Lung (tissue), 16 donors: ENCODE measurements around the gene NAT14. TPM values are rescaled to one million over a fixed set of nuclear protein-coding genes. Genes with fewer than 3 reads are reported as not detected.

Experiments used
- ATAC-seq: fragments of 200-7000 bp; cut with Tn5 transposase; one replicate; pipeline ENCODE4 v1.9.1; 2020; ENCODE audit warnings: moderate number of reproducible peaks; ENCODE audit not compliant: insufficient read depth, low FRiP score
- DNase-seq, 3 donors: peaks; one replicate each; pipeline ENCODE4 v3.0.0-alpha.2; 2013 to 2017
- H3K27ac ChIP-seq, 2 donors: one replicate each; pipeline ENCODE4 v1.5.1; 2013; ENCODE audit warnings: mild to moderate bottlenecking in 2 of 2, moderate library complexity in 2 of 2, control low read depth in 1 of 2, inconsistent platforms in 1 of 2, low read depth in 1 of 2, low read length in 1 of 2
- H3K27me3 ChIP-seq, 3 donors: one replicate each; pipeline ENCODE4 v1.5.1; 2013; ENCODE audit warnings: low read length in 2 of 3; ENCODE audit not compliant: control insufficient read depth in 3 of 3, insufficient read depth in 3 of 3
- H3K36me3 ChIP-seq, 4 donors: one replicate each; pipeline ENCODE4 v1.5.1; 2013; ENCODE audit warnings: low read length in 4 of 4, mild to moderate bottlenecking in 1 of 4, moderate library complexity in 1 of 4; ENCODE audit not compliant: control insufficient read depth in 4 of 4, insufficient read depth in 4 of 4
- H3K4me1 ChIP-seq, 5 donors: one replicate each; pipeline ENCODE4 v1.5.1; 2013; ENCODE audit warnings: low read length in 5 of 5, mild to moderate bottlenecking in 2 of 5, moderate library complexity in 1 of 5; ENCODE audit not compliant: control insufficient read depth in 5 of 5, insufficient read depth in 5 of 5
- H3K4me3 ChIP-seq: one replicate; pipeline ENCODE4 v1.5.1; 2013; ENCODE audit warnings: mild to moderate bottlenecking, control low read depth, moderate library complexity
- H3K9ac ChIP-seq, 2 donors: one replicate each; pipeline ENCODE4 v1.5.1; 2013; ENCODE audit warnings: low read length in 2 of 2, control low read depth in 1 of 2; ENCODE audit not compliant: insufficient read depth in 1 of 2
- H3K9me3 ChIP-seq, 4 donors: one replicate each; pipeline ENCODE4 v1.5.1; 2013; ENCODE audit warnings: low read length in 3 of 4, mild to moderate bottlenecking in 1 of 4, moderate library complexity in 1 of 4; ENCODE audit not compliant: control insufficient read depth in 4 of 4, insufficient read depth in 3 of 4
- WGBS, 2 donors: extraction: QIAGEN DNeasy Blood & Tissue Kit; methylation state at CpG; one replicate each; pipeline ENCODE4 v1.1.7; 2013; 5-methylcytosine and 5-hydroxymethylcytosine counted together
- long read RNA-seq, 5 donors: transcript quantifications; one replicate each; lab custom pipeline, GENCODE V29; 2026
- polyA plus RNA-seq, 2 donors: library from polyadenylated mRNA; stranded (reverse); fragments of 200-250 nt; gene quantifications; one replicate each; pipeline ENCODE4 v1.2.1, GENCODE V29; 2013
- total RNA-seq, 2 donors: library from RNA; depleted of rRNA in 1 of 2; stranded (reverse); fragments of >200 nt in 1 of 2; gene quantifications; one replicate each; pipeline ENCODE4 v1.2.1, GENCODE V29; 2014 to 2021
- TF ChIP-seq, protein P1 (sequence below): IDR thresholded peaks from 2 replicates; pipeline ENCODE4 v1.5.1; 2012; ENCODE audit warnings: mild to moderate bottlenecking; ENCODE audit errors: control extremely low read depth, extremely low read depth
- donor health status: control.
- donor health status: control.
- donor health status: Bipolar disorder and iron deficiency.
- donor health status: healthy.
- donor health status: DM: yes; HTN: yes; CAD: no.

The NAT14 gene
- total RNA-seq (10 to 100 TPM; 17.7 to 43.9 TPM), polyA plus RNA-seq (10 to 100 TPM; 22.6 to 46.2 TPM)
- long read RNA-seq, donor 1, transcript NAT14-201 (3 exons, 1,536 nt), result major isoform, 20 of 24 reads
- long read RNA-seq, donor 1, partial matches to known transcripts, result 0 of 24 reads
- long read RNA-seq, donor 1, other reads (novel, unspliced or antisense), result 0 of 24 reads
- long read RNA-seq, donor 2, transcript NAT14-201 (3 exons, 1,536 nt), result major isoform, 10 of 10 reads
- long read RNA-seq, donor 2, partial matches to known transcripts, result 0 of 10 reads
- long read RNA-seq, donor 2, other reads (novel, unspliced or antisense), result 0 of 10 reads
- long read RNA-seq, donor 3, transcript NAT14-201 (3 exons, 1,536 nt), result major isoform, 9 of 10 reads
- long read RNA-seq, donor 3, partial matches to known transcripts, result 0 of 10 reads
- long read RNA-seq, donor 3, other reads (novel, unspliced or antisense), result 0 of 10 reads
- long read RNA-seq, donor 4, transcript NAT14-201 (3 exons, 1,536 nt), result major isoform, 9 of 12 reads
- long read RNA-seq, donor 4, partial matches to known transcripts, result 0 of 12 reads
- long read RNA-seq, donor 4, other reads (novel, unspliced or antisense), result 0 of 12 reads
- long read RNA-seq, donor 5, transcript NAT14-201 (3 exons, 1,536 nt), result major isoform, 25 of 27 reads
- long read RNA-seq, donor 5, partial matches to known transcripts, result 0 of 27 reads
- long read RNA-seq, donor 5, other reads (novel, unspliced or antisense), result 0 of 27 reads

DNA sequence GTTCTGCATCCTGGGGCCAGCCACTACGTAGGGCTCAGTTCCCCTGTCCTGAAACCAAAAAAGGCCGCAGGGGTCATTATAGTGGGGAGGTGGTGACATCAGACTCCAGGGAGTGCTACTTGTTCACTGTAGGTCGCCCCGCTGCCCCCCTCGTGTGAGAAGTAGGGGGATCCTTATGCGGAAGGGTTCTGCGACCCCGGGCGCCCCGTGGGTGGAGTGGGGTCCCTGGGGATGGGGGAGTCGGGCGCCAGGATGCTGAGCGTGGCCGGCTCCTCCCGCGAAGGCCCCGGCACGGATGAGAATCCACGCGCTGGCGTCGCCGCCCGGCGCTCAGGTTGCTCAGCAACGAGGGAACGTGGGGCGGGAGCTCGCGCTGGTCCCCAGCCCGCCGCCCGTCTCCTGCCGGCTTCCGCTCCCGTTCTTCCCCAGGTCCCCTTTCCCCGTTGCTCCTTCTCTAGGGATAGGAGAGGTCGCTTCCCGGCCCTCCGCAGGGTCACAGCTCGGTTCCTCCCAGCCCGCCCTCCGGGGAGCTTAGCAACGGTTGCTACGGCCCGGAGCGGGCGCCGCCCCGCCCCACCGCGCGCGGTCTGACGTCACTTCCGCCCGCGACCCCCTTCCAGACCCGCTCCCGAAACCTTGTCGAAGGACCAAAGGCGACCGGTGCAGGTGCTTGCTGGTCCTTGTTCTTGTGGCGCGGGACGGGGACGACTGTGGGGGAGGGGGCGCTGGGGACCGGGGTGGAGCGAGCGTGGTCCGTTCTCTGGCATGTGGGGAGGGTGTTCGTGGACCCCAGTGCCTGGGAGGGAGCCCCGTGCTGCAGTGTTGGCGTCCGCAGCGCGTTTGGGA lies at the start of gene NAT14:
Gene NAT14 (plus strand): TSS at position 596 of the 846 bp plus-strand sequence. CDS start 521 bp downstream, outside the sequence.
- Histone ChIP-seq H3K9me3 (no peaks in the 10 kb centered on the region), H3K9ac (peak within 1 kb of the TSS; percentile 25 to 28), H3K36me3 (peaks cover 0 to 26% (median 1%) of the 10 kb centered on the region in 4 donors), H3K27ac (peak within 1 kb of the TSS; percentile 77 to 81), H3K4me3 (peak within 1 kb of the TSS; percentile 51), H3K4me1 (peaks cover 4 to 41% (median 10%) of the 10 kb centered on the region in 5 donors), H3K27me3 (no peaks in the 10 kb centered on the region)
- ATAC-seq, result no peak
- 2% methylated on average over 72 to 78 of the region's 78 CpGs for WGBS, 2 donors
- TF ChIP-seq, protein P1, sequence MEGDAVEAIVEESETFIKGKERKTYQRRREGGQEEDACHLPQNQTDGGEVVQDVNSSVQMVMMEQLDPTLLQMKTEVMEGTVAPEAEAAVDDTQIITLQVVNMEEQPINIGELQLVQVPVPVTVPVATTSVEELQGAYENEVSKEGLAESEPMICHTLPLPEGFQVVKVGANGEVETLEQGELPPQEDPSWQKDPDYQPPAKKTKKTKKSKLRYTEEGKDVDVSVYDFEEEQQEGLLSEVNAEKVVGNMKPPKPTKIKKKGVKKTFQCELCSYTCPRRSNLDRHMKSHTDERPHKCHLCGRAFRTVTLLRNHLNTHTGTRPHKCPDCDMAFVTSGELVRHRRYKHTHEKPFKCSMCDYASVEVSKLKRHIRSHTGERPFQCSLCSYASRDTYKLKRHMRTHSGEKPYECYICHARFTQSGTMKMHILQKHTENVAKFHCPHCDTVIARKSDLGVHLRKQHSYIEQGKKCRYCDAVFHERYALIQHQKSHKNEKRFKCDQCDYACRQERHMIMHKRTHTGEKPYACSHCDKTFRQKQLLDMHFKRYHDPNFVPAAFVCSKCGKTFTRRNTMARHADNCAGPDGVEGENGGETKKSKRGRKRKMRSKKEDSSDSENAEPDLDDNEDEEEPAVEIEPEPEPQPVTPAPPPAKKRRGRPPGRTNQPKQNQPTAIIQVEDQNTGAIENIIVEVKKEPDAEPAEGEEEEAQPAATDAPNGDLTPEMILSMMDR, result no peak
- peak; percentile 80 to 90 (median 84) for DNase-seq

GRCh38 chr19:55436847-55437246 lies 48.1 kb upstream of the NAT14 start:
- no peak for ATAC-seq
- Histone ChIP-seq H3K9me3 (peaks cover 0 to 8% (median 0%) of the 10 kb centered on the region in 4 donors), H3K36me3 (no peaks in the 10 kb centered on the region), H3K9ac (no peak overlapping the region), H3K27ac (no peak overlapping the region), H3K4me1 (peaks cover 0 to 8% (median 0%) of the 10 kb centered on the region in 5 donors), H3K4me3 (no peak overlapping the region), H3K27me3 (peaks cover 16 to 53% (median 44%) of the 10 kb centered on the region in 3 donors)
- 41 to 45% methylated on average over 8 of the region's 8 CpGs for WGBS, 2 donors
- TF ChIP-seq, protein P1, result no peak
- DNase-seq, result no peak

DNA sequence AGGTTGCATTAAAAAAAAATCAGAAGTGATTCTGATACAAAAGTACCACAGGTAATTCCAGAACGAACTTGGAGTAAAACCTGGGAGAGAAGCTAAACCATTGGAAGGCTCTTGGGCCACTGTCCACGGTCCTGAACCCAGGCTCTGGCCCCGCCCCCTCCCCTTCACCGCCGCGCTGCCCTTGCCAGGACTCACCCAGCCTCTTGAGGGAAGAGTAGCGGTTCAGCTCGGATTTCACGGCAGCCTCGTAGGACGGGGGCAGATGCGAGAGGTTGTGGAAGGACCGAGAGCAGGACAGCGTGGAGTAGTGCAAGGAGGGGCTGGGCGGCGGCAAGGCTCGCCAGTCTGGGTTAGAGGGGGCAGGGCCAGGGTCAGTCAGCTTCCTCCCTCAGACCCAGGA lies 47.6 kb upstream of the NAT14 start:
- TF ChIP-seq, protein P1, result no peak
- ATAC-seq, result no peak
- H3K27me3 ChIP-seq, result peaks cover 16 to 52% (median 41%) of the 10 kb centered on the region in 3 donors

More for the DNA sequence above, 47.6 kb upstream of the NAT14 start:
- H3K9me3 ChIP-seq, result peaks cover 0 to 8% (median 0%) of the 10 kb centered on the region in 4 donors
- H3K36me3 ChIP-seq, result no peaks in the 10 kb centered on the region
- DNase-seq, result peak; percentile 74 to 82 (median 80)
- peaks cover 0 to 11% (median 0%) of the 10 kb centered on the region in 5 donors for H3K4me1 ChIP-seq
- 1 to 4% methylated on average over 16 to 17 of the region's 17 CpGs for WGBS, 2 donors
- H3K9ac ChIP-seq, result no peak overlapping the region
- no peak overlapping the region for H3K27ac ChIP-seq
- no peak overlapping the region for H3K4me3 ChIP-seq
